ENCODE measurements around the gene RETREG3. TPM values are rescaled to one million over a fixed set of nuclear protein-coding genes. Genes with fewer than 3 reads are reported as not detected.
A peak's percentile ranks its signal among the peaks of the same experiment; 100 is the strongest.

The RETREG3 gene
- polyA plus RNA-seq, 2 of the 4 experiments (the other 2 are of a cell fraction): 24.2 to 28.3 TPM

DNA sequence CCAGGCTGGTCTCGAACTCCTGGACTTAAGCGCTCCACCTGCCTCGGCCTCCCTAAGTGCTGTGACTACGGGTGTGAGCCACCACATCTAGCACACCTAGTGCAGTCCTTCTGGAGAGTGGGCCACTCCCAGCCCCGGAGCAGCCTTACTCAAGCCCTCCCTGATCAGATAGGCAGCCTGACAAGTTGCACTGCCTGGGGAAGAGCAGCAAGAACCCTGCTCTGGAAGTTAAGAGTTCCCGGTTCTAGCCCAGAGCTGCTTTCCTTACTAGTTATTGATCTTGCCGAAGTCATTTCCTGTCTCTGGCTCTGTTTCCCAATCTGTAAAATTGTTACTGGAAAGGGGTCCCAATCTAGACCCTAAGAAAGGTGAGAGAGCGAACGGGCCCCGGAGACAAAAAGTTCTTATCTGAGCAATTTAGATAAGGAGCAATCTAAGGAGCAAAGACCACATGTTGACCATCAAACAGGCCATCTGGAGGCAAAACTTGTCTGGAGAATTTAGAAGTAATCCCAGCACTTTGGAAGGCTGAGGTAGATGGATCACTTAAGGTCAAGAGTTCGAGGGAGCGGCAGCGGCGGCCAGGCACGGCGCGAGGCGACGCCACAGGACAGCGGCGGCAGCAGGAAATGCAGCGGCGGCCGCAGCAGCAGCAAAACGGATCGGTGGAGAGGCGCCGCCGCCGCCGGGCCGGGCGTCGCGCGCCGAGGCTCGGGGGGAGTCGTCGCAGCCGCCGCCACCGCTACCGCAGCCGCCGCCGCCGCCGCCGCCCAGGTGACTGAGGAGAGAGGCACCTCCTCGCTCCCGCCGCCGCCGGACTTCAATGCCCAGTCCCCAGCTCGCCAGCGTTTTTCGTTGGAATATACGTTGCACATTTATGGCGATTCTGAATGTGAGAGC is 77.5 kb downstream of the RETREG3 start (continued):
- no peak for TF ChIP-seq RCOR1 (IDR thresholded peaks at IDR 0.05; ENCODE audit: low read depth, low read length)
- peak in 1 of 2 experiments; percentile 82; a peak in 3 of 5 replicates for TF ChIP-seq JUN (IDR thresholded peaks at IDR 0.05)
- TF ChIP-seq EHF (CRISPR knock-in tag; IDR thresholded peaks at IDR 0.05): no peak
- no peak for TF ChIP-seq CHD2 (IDR thresholded peaks at IDR 0.05; ENCODE audit: low read length, partially characterized antibody)
- TF ChIP-seq, protein P1, sequence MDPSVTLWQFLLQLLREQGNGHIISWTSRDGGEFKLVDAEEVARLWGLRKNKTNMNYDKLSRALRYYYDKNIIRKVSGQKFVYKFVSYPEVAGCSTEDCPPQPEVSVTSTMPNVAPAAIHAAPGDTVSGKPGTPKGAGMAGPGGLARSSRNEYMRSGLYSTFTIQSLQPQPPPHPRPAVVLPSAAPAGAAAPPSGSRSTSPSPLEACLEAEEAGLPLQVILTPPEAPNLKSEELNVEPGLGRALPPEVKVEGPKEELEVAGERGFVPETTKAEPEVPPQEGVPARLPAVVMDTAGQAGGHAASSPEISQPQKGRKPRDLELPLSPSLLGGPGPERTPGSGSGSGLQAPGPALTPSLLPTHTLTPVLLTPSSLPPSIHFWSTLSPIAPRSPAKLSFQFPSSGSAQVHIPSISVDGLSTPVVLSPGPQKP (IDR thresholded peaks at IDR 0.05; ENCODE audit: low read depth, low read length): no peak
- TF ChIP-seq, protein P2, sequence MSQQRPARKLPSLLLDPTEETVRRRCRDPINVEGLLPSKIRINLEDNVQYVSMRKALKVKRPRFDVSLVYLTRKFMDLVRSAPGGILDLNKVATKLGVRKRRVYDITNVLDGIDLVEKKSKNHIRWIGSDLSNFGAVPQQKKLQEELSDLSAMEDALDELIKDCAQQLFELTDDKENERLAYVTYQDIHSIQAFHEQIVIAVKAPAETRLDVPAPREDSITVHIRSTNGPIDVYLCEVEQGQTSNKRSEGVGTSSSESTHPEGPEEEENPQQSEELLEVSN (IDR thresholded peaks at IDR 0.05; ENCODE audit: borderline replicate concordance, low read depth): peak; percentile 82
- no peak for TF ChIP-seq ZNF302 (CRISPR knock-in tag; IDR thresholded peaks at IDR 0.05)
- no peak for TF ChIP-seq EP300 (IDR thresholded peaks at IDR 0.05)
- no peak for TF ChIP-seq RNF2 (IDR thresholded peaks at IDR 0.05; ENCODE audit: borderline replicate concordance, low read depth)
- TF ChIP-seq PHF8 (IDR thresholded peaks at IDR 0.05; ENCODE audit: borderline replicate concordance, low read depth): 0 out of 2 replicates have a peak, but pooled peaks have one; percentile 40
- no peak for TF ChIP-seq NPAS2 (CRISPR knock-in tag; IDR thresholded peaks at IDR 0.05; ENCODE audit: borderline replicate concordance)
- TF ChIP-seq ESRRA (IDR thresholded peaks at IDR 0.05; ENCODE audit: borderline replicate concordance, low read length): no peak
- 0 out of 2 replicates have a peak, but pooled peaks have one; percentile 63 for TF ChIP-seq TP53 (CRISPR knock-in tag; IDR thresholded peaks at IDR 0.05)
- TF ChIP-seq RFX5 (IDR thresholded peaks at IDR 0.05): no peak
- TF ChIP-seq MAFK (IDR thresholded peaks at IDR 0.05; ENCODE audit: partially characterized antibody): no peak
- no peak for TF ChIP-seq ZSCAN20 (CRISPR knock-in tag; IDR thresholded peaks at IDR 0.05)
- TF ChIP-seq HOXB13 (CRISPR knock-in tag; IDR thresholded peaks at IDR 0.05; ENCODE audit: low read depth): no peak
- TF ChIP-seq HOXB5 (CRISPR knock-in tag; IDR thresholded peaks at IDR 0.05): 0 out of 2 replicates have a peak, but pooled peaks have one; percentile 55
- TF ChIP-seq ZFP36 (IDR thresholded peaks at IDR 0.05; ENCODE audit: borderline replicate concordance, partially characterized antibody): no peak
- TF ChIP-seq RARB (CRISPR knock-in tag; IDR thresholded peaks at IDR 0.05): 0 out of 2 replicates have a peak, but pooled peaks have one; percentile 40
- no peak for TF ChIP-seq BHLHE40 (IDR thresholded peaks at IDR 0.05; ENCODE audit: low read depth, low read length)
- TF ChIP-seq TFCP2L1 (CRISPR knock-in tag; IDR thresholded peaks at IDR 0.05): no peak
- TF ChIP-seq, protein P3, sequence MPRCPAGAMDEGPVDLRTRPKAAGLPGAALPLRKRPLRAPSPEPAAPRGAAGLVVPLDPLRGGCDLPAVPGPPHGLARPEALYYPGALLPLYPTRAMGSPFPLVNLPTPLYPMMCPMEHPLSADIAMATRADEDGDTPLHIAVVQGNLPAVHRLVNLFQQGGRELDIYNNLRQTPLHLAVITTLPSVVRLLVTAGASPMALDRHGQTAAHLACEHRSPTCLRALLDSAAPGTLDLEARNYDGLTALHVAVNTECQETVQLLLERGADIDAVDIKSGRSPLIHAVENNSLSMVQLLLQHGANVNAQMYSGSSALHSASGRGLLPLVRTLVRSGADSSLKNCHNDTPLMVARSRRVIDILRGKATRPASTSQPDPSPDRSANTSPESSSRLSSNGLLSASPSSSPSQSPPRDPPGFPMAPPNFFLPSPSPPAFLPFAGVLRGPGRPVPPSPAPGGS (IDR thresholded peaks at IDR 0.05): 0 out of 3 replicates have a peak, but pooled peaks have one; percentile 28
- no peak for TF ChIP-seq FOXS1 (CRISPR knock-in tag; IDR thresholded peaks at IDR 0.05)
- TF ChIP-seq, protein P4, sequence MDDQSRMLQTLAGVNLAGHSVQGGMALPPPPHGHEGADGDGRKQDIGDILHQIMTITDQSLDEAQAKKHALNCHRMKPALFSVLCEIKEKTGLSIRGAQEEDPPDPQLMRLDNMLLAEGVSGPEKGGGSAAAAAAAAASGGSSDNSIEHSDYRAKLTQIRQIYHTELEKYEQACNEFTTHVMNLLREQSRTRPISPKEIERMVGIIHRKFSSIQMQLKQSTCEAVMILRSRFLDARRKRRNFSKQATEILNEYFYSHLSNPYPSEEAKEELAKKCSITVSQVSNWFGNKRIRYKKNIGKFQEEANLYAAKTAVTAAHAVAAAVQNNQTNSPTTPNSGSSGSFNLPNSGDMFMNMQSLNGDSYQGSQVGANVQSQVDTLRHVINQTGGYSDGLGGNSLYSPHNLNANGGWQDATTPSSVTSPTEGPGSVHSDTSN (IDR thresholded peaks at IDR 0.05): no peak
- TF ChIP-seq KDM5A (IDR thresholded peaks at IDR 0.05): no peak
- no peak for TF ChIP-seq CEBPB (IDR thresholded peaks at IDR 0.05)
- TF ChIP-seq MYC (IDR thresholded peaks at IDR 0.05; ENCODE audit: borderline replicate concordance, low read length): no peak
- TF ChIP-seq EHMT2 (IDR thresholded peaks at IDR 0.05; ENCODE audit: low read depth): no peak
- no peak for TF ChIP-seq MAZ (IDR thresholded peaks at IDR 0.05; ENCODE audit: borderline replicate concordance, low read depth, low read length)
- TF ChIP-seq, protein P5, sequence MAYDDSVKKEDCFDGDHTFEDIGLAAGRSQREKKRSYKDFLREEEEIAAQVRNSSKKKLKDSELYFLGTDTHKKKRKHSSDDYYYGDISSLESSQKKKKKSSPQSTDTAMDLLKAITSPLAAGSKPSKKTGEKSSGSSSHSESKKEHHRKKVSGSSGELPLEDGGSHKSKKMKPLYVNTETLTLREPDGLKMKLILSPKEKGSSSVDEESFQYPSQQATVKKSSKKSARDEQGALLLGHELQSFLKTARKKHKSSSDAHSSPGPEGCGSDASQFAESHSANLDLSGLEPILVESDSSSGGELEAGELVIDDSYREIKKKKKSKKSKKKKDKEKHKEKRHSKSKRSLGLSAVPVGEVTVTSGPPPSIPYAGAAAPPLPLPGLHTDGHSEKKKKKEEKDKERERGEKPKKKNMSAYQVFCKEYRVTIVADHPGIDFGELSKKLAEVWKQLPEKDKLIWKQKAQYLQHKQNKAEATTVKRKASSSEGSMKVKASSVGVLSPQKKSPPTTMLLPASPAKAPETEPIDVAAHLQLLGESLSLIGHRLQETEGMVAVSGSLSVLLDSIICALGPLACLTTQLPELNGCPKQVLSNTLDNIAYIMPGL (CRISPR knock-in tag; IDR thresholded peaks at IDR 0.05; ENCODE audit: borderline replicate concordance): no peak
- TF ChIP-seq POLR2A (IDR thresholded peaks at IDR 0.05; ENCODE audit: low read length): peak; percentile 57
- no peak for TF ChIP-seq NFE2L2 (conservative IDR thresholded peaks at IDR 0.05; ENCODE audit: low read length)
- no peak for TF ChIP-seq NR3C1 (IDR thresholded peaks at IDR 0.05)
- TF ChIP-seq GATA3 (IDR thresholded peaks at IDR 0.05; ENCODE audit: borderline replicate concordance): no peak
- no peak for TF ChIP-seq HOXA7 (CRISPR knock-in tag; IDR thresholded peaks at IDR 0.05)
- no peak for TF ChIP-seq FOSL2 (IDR thresholded peaks at IDR 0.05)
- TF ChIP-seq FOSL2 (CRISPR knock-in tag; IDR thresholded peaks at IDR 0.05): no peak
- TF ChIP-seq ZC3H11A (IDR thresholded peaks at IDR 0.05): no peak
